GOT3 (cell line): ENCODE results near the gene CYP19A1.
"Not testable (repeated sequence)": the region's sequence is repeated elsewhere in the genome, so short reads cannot be mapped to it uniquely, and the experiment has no call there.

ENCODE experiments used
- DNase-seq: peaks from one replicate; lab custom pipeline; 2025; ENCODE audit warnings: mixed read lengths; lab: John Stamatoyannopoulos, UW

CYP19A1 gene

DNA sequence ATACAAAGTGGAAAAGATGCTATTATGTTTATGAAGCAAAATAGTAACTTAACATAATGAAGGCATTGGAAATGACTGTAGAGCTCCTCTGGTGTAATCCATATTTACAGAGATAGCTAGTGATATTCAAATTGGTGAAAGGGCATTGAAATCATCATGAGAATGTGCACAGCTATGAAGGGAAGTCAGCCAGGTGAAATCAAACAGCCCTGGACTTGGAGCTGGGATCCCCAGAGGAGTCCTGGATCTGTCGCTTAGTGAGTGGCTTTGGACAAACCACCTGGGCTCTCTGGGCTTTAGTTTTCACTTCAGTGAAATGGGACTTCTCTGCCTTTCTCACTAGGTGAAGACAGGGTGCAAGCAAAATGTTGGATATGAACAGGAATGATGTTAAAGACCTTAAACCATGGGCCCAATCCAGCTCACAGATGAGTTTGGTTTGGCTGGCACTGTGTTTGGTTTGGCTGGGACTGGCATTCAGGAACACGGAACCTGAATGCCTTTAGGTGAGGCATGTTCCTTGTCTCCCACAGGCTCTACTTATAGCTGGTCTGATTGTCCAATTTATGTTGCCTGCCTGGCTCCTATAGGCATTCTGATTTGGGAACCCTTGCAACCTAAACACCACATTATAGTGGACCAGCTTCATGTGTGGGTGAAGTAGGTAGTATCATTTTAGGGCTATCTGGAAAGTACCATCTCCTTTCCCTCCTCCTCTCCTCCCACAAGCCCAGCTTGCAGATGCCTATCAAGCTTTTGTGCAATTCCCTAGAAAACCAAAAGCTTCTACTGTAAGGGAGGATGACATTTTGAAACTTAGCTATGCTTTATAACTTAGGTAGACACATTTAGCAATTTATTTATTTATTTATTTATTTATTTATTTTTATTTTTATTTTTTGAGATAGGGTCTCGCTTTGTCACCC lies 133.1 kb downstream of the CYP19A1 start:
- no peak for DNase-seq

- DNase-seq, result no peak
Measured at GRCh38 chr15:51203797-51204196, 134.6 kb downstream of the CYP19A1 start.

DNA sequence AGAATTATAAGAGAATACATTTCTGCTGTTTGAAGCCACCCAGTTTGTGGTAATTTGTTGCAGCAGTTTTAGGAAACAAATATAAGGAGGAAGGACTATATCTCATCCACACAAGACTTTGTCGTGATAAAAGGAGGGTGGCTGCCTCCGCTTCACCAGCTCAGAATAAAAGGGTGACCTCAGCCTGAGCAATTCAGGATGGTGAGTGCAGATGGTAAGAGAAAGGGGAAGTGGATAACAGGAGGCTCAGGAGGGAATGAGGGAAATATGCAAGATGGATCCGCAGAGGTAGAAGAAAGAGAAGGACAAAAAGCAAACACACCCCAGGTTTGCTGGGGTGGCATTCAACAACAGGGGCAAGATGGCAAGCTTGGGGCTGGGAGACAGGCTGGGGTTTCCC lies 135.6 kb downstream of the CYP19A1 start:
- DNase-seq, result no peak

GRCh38 chr15:51201581-51201980 lies 136.8 kb downstream of the CYP19A1 start:
- DNase-seq, result no peak

- DNase-seq, result no peak
Measured at GRCh38 chr15:51200792-51201191, 137.6 kb downstream of the CYP19A1 start.

GRCh38 chr15:51199541-51199940 lies 138.9 kb downstream of the CYP19A1 start:
- DNase-seq, result no peak

DNA sequence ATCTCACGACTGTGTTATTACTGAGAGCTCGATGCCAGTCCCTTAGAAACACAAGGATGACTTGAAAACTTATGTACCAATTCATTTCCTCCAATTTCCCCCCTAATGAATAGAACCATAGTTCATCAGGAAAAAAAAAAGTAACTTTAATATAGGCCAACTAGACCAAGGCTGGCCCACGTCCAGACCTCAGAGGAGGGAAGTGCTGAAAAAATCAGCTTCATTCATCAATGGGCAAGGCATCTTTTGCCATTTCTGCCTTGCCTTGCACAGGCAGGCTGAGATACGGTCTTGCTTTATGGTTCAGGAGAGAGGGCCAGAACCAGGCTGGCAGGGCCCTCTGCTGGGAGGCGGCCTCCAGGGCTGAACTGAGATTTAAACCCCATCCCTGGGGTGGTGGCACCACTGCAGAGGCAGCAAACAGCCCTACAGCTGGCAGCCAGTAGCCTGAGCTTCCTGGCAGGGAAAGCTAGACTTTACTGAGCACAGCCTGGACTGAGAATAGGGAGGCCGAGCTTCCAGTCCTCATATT lies 139.6 kb downstream of the CYP19A1 start:
- no peak for DNase-seq

GRCh38 chr15:51195459-51195858 lies 142.9 kb downstream of the CYP19A1 start:
- DNase-seq, result no peak

DNA sequence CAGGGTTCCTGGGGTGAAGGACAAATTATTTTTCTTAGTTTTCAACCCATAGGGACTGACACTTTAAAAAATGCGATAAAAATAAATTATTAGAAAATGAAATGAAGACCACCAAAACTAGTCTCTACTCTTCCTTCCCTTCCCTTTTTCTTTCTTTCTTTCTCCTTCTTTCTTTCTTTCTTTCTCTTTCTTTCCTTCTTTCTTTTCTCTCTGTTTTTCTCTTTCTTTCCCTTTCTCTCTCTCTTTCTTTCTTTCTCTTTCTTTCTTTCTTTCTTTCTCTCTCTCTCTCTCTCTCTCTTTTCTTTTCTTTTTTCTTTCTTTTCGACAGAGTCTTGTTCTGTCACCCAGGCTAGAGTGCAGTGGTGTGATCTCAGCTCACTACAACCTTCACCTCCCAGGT lies 144.4 kb downstream of the CYP19A1 start:
- DNase-seq, result no peak

- no peak for DNase-seq
Measured at GRCh38 chr15:51193526-51193925, 144.9 kb downstream of the CYP19A1 start.

DNA sequence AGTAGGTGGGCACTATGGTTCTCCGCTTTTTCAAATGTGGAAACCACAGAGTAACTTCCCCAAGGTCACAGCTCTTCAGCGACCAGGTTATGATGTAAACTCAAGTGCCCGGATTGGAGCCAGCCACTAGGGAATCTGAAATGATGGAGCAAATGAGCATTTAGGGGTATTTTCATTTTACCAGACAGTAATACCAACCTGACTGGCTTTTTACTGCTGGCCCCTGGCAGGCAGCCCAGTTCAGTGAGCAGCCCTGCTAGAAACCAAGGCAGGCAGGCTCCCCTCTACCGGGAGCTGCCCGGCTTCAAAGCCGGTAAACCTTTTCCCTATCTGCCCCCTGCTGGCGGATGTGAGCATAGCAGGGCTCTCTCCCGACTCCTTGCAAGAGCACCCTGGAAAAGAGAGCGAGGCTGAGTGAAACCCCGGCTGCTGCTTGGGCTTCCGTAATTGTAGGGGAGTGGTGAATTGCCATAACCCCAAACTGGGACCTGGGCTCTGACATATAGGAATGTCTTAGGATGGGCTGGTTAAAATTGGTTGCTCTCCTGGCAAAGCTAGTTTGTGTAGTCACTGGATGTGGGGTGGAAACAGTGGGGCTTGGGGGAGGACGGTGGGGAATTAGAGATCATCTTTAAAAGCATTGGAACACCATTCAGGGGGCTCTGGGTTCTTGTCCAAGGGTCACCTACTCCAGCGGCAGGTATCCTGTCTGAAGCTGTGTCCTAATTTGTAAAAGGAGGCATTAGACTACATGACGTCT lies 145.7 kb downstream of the CYP19A1 start:
- DNase-seq, result peak; percentile 44

GRCh38 chr15:51191766-51192165 lies 146.6 kb downstream of the CYP19A1 start:
- DNase-seq, result no peak

- DNase-seq, result no peak
Measured at GRCh38 chr15:51191072-51191670, 147.2 kb downstream of the CYP19A1 start.

- DNase-seq, result no peak
Measured at GRCh38 chr15:51190424-51191068, 147.8 kb downstream of the CYP19A1 start.

- no peak for DNase-seq
Measured at GRCh38 chr15:51189669-51190385, 148.6 kb downstream of the CYP19A1 start.

DNA sequence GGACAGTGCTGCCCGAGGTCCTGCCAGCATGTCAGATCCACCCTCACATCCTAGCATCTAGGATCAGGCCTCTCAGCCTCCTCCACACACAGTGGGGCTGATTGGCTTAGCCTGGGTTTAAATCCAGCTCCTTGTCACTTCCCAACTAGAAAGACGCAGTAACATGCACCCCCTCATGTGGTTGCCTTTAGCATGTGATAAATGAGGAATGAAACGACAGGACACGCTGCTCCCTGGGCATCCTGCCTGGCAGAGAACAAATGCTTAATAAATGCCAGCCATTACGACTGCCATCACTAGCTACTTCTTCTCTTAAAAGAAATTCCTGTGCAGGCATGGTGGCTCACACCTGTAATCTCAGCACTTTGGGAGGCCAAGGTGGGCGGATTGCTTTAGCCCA lies 149.6 kb downstream of the CYP19A1 start:
- not testable (repeated sequence) for DNase-seq

- DNase-seq, result no peak
Measured at GRCh38 chr15:51186891-51187290, 151.5 kb downstream of the CYP19A1 start.

DNA sequence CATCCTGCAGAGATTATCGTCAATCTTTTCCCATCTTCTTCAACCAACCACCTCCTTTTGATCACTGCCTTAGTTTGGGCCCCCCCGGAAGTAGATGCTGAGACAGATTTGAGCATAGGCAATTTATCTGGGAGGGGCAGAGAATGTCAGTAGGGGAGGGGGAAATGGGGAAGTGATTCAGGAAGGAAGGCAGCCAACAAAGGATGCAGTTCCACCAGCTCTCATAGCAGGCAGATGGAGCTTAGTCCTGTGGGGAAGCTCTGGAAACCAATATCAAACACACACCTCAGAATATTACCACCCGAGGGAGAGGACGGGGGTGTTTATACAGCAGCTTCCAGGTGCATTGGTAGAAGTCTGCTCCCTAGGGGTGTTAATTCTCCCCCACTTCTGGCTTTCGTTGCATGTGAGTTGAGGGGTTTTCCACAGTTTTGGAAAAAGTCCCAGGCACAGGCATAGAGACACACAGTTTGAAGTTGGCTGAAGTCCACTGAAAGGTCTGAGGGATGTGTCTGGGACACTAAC lies 152.2 kb downstream of the CYP19A1 start:
- no peak for DNase-seq

DNA sequence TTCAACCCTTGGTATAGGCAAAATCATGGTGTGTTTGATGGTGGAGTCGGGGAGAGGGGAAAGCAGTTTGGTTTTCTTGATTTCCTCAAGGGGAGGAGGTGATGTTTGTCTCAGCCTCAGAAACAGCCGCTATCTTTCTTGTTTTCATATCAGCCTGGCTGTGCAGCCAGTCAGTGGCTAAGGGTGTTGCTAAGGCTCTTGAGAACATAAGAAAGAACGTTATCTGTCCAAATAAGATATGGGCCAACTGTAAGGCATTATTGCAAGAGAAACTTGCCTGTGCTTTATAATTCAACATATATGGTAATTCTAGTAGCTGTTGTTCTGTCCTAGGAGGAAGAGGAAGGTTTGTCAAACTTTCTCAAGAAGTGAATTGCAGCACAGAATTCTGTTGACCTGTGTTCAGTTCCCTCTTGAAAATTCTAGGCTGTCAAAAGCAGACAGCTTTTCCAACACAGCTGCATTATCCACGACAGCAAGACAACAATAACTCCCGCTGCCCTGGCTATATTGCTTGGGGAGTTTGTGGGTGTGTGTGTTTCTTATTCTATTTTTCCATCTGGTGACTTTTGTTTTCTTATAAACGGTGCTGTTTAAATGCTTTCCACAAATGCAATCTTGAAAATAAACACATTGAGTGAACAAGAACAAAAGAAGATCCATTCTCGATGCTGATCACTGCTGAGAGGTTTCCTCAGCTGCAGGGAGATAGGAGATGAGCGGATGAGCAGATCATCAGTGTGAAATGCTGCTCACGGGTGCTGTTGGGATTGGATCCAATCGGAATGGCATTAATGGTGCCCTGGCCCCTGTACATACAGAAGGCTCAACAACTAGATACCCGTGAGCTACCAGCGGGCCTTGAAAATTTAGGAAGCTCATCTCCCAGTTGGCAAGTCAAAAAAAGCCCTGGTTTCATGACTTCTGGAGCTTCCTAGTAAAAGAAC lies 152.9 kb downstream of the CYP19A1 start:
- no peak for DNase-seq

DNA sequence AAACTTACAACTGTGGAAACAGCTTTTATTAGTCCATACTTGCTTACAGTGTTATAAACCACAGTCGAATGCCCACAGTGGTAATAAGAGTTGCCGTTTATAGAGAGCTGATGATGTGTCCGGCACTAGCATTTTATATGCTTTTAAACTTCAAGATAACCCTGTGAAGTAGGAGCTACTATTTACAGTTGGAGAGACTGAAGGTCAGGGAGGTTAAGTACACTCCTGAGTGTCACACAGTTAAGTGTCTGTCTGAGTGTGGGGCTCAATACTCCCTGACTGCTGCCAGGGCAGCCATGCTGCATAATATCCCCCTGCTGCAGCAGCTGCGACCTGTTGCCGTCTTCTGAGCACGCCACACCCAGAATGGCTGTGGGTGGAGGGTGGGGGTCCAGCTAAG lies 153.8 kb downstream of the CYP19A1 start:
- DNase-seq, result no peak
